ENCODE results near the gene PITPNM1. TPM values are rescaled to one million over a fixed set of nuclear protein-coding genes. Genes with fewer than 3 reads are reported as not detected.
A peak's percentile ranks its signal among the peaks of the same experiment; 100 is the strongest.

PITPNM1 gene
- total RNA-seq, 2 donors from 2014 or later, result 19.3 to 26.9 TPM

GRCh38 chr11:67503119-67504004 lies 1.8 kb downstream of the PITPNM1 start:
- Histone ChIP-seq H3K4me3 (peak overlapping the region; percentile 46 to 48), H3K27ac (no peak overlapping the region), H3K36me3 (peaks cover 0 to 2% of the 10 kb centered on the region in 2 donors), H3K27me3 (replicated peaks; ENCODE audit: insufficient read depth) (no peaks in the 10 kb centered on the region), H3K9me3 (no peaks in the 10 kb centered on the region), H3K4me1 (replicated peaks) (peaks cover 9% of the 10 kb centered on the region)
- no peak for DNase-seq (ENCODE audit: low spot score)
- TF ChIP-seq POLR2AphosphoS5 (IDR thresholded peaks at IDR 0.05) (no peak), CTCF (IDR thresholded peaks at IDR 0.05) (no peak), POLR2A (IDR thresholded peaks at IDR 0.05) (no peak)
- intact Hi-C loops (cut with DNase I), result loop anchor here (10.0 kb wide), 1 partner anchor 149 kb away; the partner anchor contains the start of gene POLD4
- 75% methylated on average over 18 of the region's 19 CpGs for WGBS

GRCh38 chr11:67502328-67502979 lies 2.7 kb downstream of the PITPNM1 start:
- intact Hi-C loops (cut with DNase I), result loop anchor here (10.0 kb wide), 1 partner anchor 148 kb away; the partner anchor contains the start of gene POLD4
- H3K27me3 ChIP-seq (replicated peaks; ENCODE audit: insufficient read depth), result no peaks in the 10 kb centered on the region
- no peaks in the 10 kb centered on the region for H3K9me3 ChIP-seq
- H3K27ac ChIP-seq, result no peak overlapping the region
- no peak overlapping the region for H3K4me3 ChIP-seq
- WGBS, result 94% methylated on average over 18 of the region's 18 CpGs
- TF ChIP-seq CTCF (IDR thresholded peaks at IDR 0.05), result no peak
- TF ChIP-seq POLR2A (IDR thresholded peaks at IDR 0.05), result no peak
- no peak for TF ChIP-seq POLR2AphosphoS5 (IDR thresholded peaks at IDR 0.05)
- peaks cover 0 to 2% of the 10 kb centered on the region in 2 donors for H3K36me3 ChIP-seq
- H3K4me1 ChIP-seq (replicated peaks), result peaks cover 9% of the 10 kb centered on the region
- no peak for DNase-seq (ENCODE audit: low spot score)

GRCh38 chr11:67501854-67502253 lies 3.3 kb downstream of the PITPNM1 start:
- no peak overlapping the region for H3K4me3 ChIP-seq
- H3K27ac ChIP-seq, result no peak overlapping the region
- intact Hi-C loops (cut with DNase I), result loop anchor here (10.0 kb wide), 1 partner anchor 147 kb away; the partner anchor contains the start of gene POLD4
- WGBS, result 96% methylated on average over 18 of the region's 18 CpGs
- TF ChIP-seq POLR2AphosphoS5 (IDR thresholded peaks at IDR 0.05) (no peak), CTCF (IDR thresholded peaks at IDR 0.05) (no peak), POLR2A (IDR thresholded peaks at IDR 0.05) (no peak)
- peaks cover 8% of the 10 kb centered on the region for H3K4me1 ChIP-seq (replicated peaks)
- H3K27me3 ChIP-seq (replicated peaks; ENCODE audit: insufficient read depth), result no peaks in the 10 kb centered on the region
- H3K36me3 ChIP-seq, result peaks cover 0 to 2% of the 10 kb centered on the region in 2 donors
- DNase-seq (ENCODE audit: low spot score), result no peak
- no peaks in the 10 kb centered on the region for H3K9me3 ChIP-seq

- Histone ChIP-seq H3K27me3 (replicated peaks; ENCODE audit: insufficient read depth) (no peaks in the 10 kb centered on the region), H3K36me3 (peaks cover 0 to 2% of the 10 kb centered on the region in 2 donors), H3K4me1 (replicated peaks) (no peaks in the 10 kb centered on the region), H3K9me3 (no peaks in the 10 kb centered on the region), H3K27ac (no peak overlapping the region), H3K4me3 (no peak overlapping the region)
- DNase-seq (ENCODE audit: low spot score), result no peak
- no peak for TF ChIP-seq POLR2AphosphoS5 (IDR thresholded peaks at IDR 0.05)
- no peak for TF ChIP-seq CTCF (IDR thresholded peaks at IDR 0.05)
- TF ChIP-seq POLR2A (IDR thresholded peaks at IDR 0.05), result no peak
- WGBS, result 88% methylated on average over 9 of the region's 9 CpGs
- intact Hi-C loops (cut with DNase I), result loop anchor here (10.0 kb wide), 1 partner anchor 146 kb away; the partner anchor contains the start of gene POLD4
Observed at GRCh38 chr11:67500831-67501715, 4.1 kb downstream of the PITPNM1 start.

Data from prostate gland (tissue), 2 donors.